Muscle of arm (tissue), 12 donors: ENCODE data around the gene FAM89B. TPM values are rescaled to one million over a fixed set of nuclear protein-coding genes. Genes with fewer than 3 reads are reported as not detected.

Experiments used
- DNase-seq: peaks from one replicate; pipeline ENCODE4 v3.0.0-alpha.2; 2013
- polyA plus RNA-seq, 12 donors: library from polyadenylated mRNA; unstranded; fragments of 120-200 nt; gene quantifications; one replicate each; pipeline ENCODE4 v1.2.1, GENCODE V29; 2013; ENCODE audit not compliant: insufficient read length in 12 of 12

FAM89B gene
- polyA plus RNA-seq, 12 donors: 22.5 to 55.2 (median 29.4) TPM; not detected in 1

GRCh38 chr11:65569973-65570918 is 2.1 kb upstream of the FAM89B start, which contains the start of gene ZNRD2:
Gene ZNRD2 (plus strand): TSS chr11:65570477. CDS start chr11:65570492, 15 bp downstream.
- peak; percentile 97 for DNase-seq

- no peak for DNase-seq
Observed at GRCh38 chr11:65571420-65571819, 918 bp upstream of the FAM89B start.

- no peak for DNase-seq
Observed at GRCh38 chr11:65571940-65572339, 398 bp upstream of the FAM89B start.

GRCh38 chr11:65573391-65574079 is 1.2 kb downstream of the FAM89B start:
- DNase-seq: no peak

- peak; percentile 94 for DNase-seq
Observed at GRCh38 chr11:65574109-65574810, 1.9 kb downstream of the FAM89B start.

GRCh38 chr11:65574811-65575567 is 2.7 kb downstream of the FAM89B start:
- no peak for DNase-seq

- no peak for DNase-seq
Observed at GRCh38 chr11:65575568-65576231, 3.4 kb downstream of the FAM89B start, which contains the start of gene EHBP1L1. Gene EHBP1L1 (plus strand): TSS chr11:65576053. CDS start chr11:65576303, 250 bp downstream.

- no peak for DNase-seq
Observed at GRCh38 chr11:65576232-65576866, 4.0 kb downstream of the FAM89B start.

- no peak for DNase-seq
Observed at GRCh38 chr11:65576867-65577755, 4.8 kb downstream of the FAM89B start.

GRCh38 chr11:65577756-65578109 is 5.4 kb downstream of the FAM89B start:
- DNase-seq: no peak

- DNase-seq: no peak
Observed at GRCh38 chr11:65578134-65578533, 5.8 kb downstream of the FAM89B start.

GRCh38 chr11:65578667-65579066 is 6.3 kb downstream of the FAM89B start:
- no peak for DNase-seq

- DNase-seq: no peak
Observed at GRCh38 chr11:65579291-65579690, 7.0 kb downstream of the FAM89B start.

- DNase-seq: no peak
Observed at GRCh38 chr11:65580031-65580692, 7.8 kb downstream of the FAM89B start.

- no peak for DNase-seq
Observed at GRCh38 chr11:65580756-65581155, 8.4 kb downstream of the FAM89B start.

- DNase-seq: no peak
Observed at GRCh38 chr11:65581928-65582327, 9.6 kb downstream of the FAM89B start.

- DNase-seq: no peak
Observed at GRCh38 chr11:65583589-65583988, 11.3 kb downstream of the FAM89B start.

GRCh38 chr11:65584106-65584505 is 11.8 kb downstream of the FAM89B start:
- DNase-seq: no peak

- no peak for DNase-seq
Observed at GRCh38 chr11:65584723-65585171, 12.4 kb downstream of the FAM89B start.
